Epithelial cell of esophagus (primary cell): Measurements from ENCODE around the gene CLEC16A.

ENCODE experiments used
- DNase-seq: peaks from one replicate; pipeline ENCODE4 v3.0.0; 2010; ENCODE audit warnings: low read depth
- H3K4me3 ChIP-seq: 2 replicates; pipeline ENCODE4 v1.5.1; 2011; ENCODE audit warnings: mild to moderate bottlenecking, low read length, control low read depth
- TF ChIP-seq, protein P1 (sequence below): IDR thresholded peaks from 2 replicates; pipeline ENCODE4 v1.5.1; 2011; ENCODE audit warnings: low read depth, mild to moderate bottlenecking, low read length, control low read depth, inconsistent platforms; ENCODE audit not compliant: insufficient read depth; ENCODE audit errors: missing control alignments

Gene CLEC16A

DNA sequence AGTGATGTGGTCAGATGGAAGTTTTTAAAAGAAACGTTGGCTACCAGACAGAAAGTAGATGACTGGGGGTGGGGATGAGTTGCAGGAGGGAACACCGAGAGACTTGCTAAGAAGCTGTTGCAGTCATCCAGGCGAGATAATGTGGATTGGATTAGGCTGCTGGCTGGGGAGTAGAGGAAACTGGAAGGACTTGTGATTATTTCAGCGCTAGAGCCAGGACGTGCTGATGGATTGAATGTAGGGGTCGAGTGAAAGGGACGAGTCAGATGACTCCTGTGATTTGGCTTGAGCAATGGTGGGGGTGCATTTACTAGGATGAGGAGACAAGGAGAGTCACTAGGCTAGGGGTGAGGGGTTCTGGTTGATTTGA is 88.5 kb downstream of the CLEC16A start:
- no peak for DNase-seq
- TF ChIP-seq, protein P1, sequence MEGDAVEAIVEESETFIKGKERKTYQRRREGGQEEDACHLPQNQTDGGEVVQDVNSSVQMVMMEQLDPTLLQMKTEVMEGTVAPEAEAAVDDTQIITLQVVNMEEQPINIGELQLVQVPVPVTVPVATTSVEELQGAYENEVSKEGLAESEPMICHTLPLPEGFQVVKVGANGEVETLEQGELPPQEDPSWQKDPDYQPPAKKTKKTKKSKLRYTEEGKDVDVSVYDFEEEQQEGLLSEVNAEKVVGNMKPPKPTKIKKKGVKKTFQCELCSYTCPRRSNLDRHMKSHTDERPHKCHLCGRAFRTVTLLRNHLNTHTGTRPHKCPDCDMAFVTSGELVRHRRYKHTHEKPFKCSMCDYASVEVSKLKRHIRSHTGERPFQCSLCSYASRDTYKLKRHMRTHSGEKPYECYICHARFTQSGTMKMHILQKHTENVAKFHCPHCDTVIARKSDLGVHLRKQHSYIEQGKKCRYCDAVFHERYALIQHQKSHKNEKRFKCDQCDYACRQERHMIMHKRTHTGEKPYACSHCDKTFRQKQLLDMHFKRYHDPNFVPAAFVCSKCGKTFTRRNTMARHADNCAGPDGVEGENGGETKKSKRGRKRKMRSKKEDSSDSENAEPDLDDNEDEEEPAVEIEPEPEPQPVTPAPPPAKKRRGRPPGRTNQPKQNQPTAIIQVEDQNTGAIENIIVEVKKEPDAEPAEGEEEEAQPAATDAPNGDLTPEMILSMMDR, result no peak
- no peak overlapping the region for H3K4me3 ChIP-seq

DNA sequence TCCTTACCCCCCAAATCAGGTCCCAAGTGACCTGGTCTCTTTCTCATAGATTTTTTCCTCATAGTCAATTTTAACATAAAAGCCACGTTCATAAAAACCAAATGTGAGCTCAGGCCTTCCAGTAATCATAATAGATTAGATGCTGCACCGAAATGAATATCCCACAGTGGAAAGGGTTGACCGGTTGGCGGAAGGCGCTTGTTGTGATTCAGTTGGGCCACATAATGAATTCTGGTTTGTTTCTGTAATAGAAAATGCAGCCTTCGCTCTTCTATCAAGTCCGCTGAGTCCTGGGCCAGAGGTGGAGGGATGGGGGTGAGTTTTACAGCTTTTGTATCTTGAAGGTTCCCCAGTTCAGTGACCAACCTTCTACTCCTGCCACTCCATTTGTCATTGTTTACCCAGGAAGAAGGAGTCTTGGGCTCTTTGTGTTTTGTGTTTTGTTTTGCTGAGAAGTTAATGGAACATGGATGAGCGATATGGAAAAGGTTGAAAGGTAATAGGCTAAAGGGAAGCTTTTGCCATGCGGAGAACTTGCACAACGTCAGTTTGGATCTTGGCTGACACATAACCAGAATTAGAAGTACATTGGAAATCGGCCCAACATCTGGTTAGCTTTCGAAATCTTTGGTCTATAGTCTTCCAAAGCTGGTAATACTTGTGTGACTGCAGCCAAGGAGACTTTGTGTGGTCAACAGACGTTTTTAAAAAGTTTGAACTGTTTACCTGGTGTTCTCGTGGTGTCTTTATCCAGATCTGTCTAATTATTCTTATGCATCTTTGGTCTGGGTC is 89.5 kb downstream of the CLEC16A start:
- TF ChIP-seq, protein P1, result no peak
- peak; percentile 81 for DNase-seq
- H3K4me3 ChIP-seq, result no peak overlapping the region

DNA sequence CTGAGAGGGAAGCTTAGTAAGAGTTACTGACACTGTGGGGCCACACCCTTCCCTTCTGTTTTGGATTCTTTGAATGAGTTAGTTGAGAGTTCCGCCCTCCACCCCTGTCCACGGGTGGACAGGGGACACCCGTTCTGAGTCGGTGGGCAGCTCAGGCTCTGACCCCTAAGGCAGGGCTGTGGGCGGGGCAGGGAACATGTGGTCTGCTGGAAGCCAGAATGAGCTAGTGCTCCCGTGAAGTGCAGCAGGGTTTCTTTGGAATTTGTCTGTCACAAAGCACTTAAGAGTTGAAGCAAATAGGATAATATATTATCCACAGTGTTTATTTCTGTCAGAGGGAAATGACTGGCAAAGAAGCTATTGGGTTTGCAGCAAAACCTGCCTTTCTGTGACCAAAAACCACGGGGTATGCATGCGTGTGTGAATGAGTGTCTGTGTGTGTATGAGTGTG is 90.1 kb downstream of the CLEC16A start:
- H3K4me3 ChIP-seq, result no peak overlapping the region
- TF ChIP-seq, protein P1, result no peak
- DNase-seq, result no peak

DNA sequence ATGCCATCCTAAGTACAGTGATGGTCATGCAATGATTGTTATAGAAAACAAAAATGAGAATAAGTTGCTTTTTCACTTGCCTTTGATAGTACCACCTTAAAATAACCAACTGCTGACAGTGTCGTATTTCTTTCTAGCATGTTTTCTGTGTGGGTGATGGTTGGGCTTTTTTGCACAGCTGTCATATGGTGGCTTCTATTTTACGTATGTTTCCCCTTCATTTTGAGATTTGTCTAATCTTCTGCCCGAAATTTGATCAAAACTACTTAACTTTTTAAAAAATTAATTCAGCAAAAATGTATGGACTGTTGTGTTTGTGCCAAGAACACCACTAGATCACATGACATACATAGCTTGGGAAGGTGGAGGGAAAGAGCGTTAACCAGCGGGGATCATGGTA is 90.7 kb downstream of the CLEC16A start:
- no peak overlapping the region for H3K4me3 ChIP-seq
- TF ChIP-seq, protein P1, result no peak
- DNase-seq, result no peak

DNA sequence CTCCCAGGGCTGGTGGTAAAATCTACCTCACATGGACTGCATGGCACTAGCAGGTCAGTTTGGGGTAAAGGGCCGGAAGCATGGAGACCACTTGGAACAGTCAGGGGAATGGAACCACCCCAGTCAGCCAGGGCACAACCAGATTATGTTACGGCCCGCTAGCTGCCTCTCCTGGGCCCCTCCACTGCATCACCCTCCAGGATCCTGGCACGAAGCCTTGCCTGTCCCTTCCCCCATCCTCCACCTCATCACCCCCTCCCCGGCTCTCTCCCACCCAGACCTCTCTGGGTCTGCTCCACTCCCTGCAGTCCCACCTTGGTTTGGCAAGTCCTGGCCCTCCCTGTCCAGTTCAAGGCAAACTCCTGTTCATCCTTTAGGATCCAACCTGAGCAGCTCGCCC is 91.7 kb downstream of the CLEC16A start:
- no peak overlapping the region for H3K4me3 ChIP-seq
- TF ChIP-seq, protein P1, result no peak
- no peak for DNase-seq

DNA sequence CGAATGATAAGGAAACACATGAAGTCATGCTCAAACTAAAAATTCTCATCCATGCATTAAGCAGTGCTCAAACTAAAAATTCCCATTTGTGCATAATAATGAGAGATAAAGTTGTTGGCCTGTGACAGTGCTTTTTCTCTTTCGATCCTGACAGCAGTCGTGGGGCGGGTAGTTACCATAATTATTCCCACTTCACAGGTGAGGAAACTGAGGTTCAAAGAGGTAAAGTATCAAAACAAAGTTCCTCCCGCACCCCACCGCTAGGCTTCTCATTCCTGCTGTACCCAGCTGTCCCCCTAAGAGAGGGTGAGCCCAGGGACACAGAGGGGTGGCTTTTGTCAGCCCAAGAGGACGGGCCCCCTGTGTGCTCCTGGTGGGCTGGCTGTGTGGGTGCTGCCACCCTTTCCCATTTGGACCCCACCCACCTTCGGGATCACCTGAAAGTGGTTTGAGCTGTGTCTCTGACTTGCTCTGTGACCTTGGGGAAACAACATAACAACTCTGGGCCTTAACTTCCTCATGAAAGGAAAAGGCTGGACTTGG is 92.6 kb downstream of the CLEC16A start:
- H3K4me3 ChIP-seq, result no peak overlapping the region
- DNase-seq, result no peak
- TF ChIP-seq, protein P1, result no peak

DNA sequence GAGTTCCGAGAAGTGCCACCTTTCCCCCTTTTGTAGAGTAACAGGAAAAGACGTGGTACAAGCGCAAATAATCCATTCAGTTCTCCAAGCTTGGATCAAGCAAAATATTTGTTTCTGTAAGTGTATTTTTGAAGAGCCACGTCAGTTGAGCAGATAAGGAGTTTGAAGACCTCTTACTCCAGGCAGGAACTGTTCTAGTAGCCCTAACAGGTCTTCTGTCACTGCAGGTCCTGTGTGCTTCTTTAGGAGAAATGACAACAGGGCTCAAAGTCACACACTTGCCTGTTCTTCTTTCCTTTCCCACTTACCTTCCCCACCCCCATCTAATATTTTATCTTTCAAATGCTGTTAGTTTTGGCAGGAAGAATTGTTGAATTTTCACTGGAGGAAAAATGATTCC is 93.9 kb downstream of the CLEC16A start:
- H3K4me3 ChIP-seq, result no peak overlapping the region
- TF ChIP-seq, protein P1, result no peak
- DNase-seq, result no peak
